SKM-1 treated with dmso at 0.1 percent for 144 hours (cell line): ENCODE measurements around the gene TSC2.
"Not testable (repeated sequence)": the region's sequence is repeated elsewhere in the genome, so short reads cannot be mapped to it uniquely, and the experiment has no call there.

Source experiments
- DNase-seq: peaks from one replicate; lab custom pipeline; 2025; ENCODE audit not compliant: unreplicated experiment; lab: John Stamatoyannopoulos, UW

Gene TSC2

GRCh38 chr16:2009791-2010510, 37.8 kb upstream of the TSC2 start, which contains the start of gene ZNF598:
Gene ZNF598, minus strand, starts transcription at chr16:2009821.
- peak; percentile 58 for DNase-seq

GRCh38 chr16:2011726-2012125, 36.1 kb upstream of the TSC2 start:
- DNase-seq: not testable (repeated sequence)

DNA sequence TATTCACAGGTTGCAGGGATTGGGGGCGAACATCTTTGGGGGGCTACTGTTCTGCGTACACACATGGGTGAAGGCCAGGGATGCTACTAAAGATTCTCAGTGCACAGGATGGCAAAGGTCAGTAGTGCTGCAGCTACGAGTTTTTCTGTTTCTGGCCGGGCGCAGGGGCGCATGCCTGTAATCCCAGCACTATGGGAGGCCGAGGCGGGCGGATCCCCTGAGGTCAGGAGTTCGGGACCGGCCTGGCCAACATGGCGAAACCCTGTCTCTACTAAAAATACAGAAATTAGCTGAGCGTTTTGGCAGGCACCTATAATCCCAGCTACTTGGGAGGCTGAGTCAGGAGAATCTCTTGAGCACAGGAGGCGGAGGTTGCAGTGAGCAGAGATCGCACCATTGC, 34.3 kb upstream of the TSC2 start:
- DNase-seq: no peak

GRCh38 chr16:2015117-2015946, 32.5 kb upstream of the TSC2 start:
- DNase-seq: peak; percentile 26

GRCh38 chr16:2015947-2016208, 31.9 kb upstream of the TSC2 start:
- no peak for DNase-seq

DNA sequence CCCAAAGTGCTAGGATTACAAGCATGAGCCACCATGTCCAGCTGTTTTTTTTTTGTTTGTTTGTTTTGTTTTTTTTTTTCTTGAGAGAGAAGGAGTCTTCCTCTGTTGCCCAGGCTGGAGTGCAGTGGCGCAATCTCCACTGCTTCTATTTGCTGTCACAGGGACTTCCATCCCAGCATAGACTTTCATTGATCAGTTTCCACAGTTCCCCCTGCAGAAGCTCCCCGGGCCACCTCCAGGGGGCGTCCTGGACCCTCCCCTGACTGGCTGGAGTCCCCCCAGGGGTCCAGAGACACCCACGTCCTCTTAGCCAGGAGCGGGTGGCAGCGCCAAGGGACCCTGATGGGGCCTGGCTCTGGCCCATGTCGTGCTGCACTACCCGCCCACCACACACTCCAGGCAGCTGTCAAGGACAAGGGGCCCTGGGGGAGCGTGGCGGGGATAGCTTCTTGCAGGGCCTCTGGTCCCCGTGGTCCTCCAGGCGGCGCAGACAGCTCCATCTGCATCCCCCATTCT, 31.3 kb upstream of the TSC2 start:
- DNase-seq: peak; percentile 2

- no peak for DNase-seq
Measured at GRCh38 chr16:2019518-2019920, 28.3 kb upstream of the TSC2 start, which contains the start of gene NPW. Gene NPW, plus strand, starts transcription at chr16:2019785.

- DNase-seq: peak; percentile 19
Measured at GRCh38 chr16:2019921-2020831, 27.6 kb upstream of the TSC2 start.

DNA sequence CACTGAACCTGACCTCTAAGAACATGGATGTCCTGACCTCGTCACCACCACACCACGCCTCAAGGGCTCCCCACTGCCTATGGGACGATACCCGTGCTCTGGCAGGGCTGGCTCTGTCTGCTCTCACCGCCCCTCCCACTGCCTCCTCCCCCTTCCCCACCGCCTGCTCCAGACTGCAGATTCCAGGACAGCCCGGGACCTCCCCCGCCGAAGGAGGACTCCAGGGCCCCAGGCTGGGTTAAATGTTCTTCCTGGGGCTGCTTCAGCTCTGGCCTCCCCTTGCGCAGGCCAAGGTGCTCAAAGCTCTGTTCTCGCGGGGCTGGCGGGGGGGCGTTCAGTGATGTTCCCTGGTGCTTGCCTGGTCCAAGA, 25.1 kb upstream of the TSC2 start:
- DNase-seq: peak; percentile 19

- peak; percentile 69 for DNase-seq
Measured at GRCh38 chr16:2023092-2024031, 24.4 kb upstream of the TSC2 start.

DNA sequence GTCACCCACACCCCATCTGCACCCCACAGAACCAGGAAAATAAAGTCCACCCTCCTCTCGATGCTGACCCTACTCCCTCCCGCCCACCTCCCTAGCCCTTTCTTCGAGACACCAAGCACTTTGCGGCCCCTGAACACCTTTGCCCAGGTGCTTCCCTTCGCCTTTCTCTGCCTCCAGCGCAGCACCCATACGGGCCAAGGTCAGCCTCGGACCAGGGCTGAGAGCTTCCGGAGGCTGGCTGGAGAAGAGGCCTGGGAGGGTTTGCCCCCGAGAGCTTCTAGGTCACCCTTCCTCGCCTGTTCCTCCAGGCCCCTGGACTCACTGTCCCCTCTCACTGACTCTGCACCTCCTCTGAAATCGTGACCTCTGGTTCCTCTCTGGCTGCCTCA, 23.8 kb upstream of the TSC2 start:
- no peak for DNase-seq

- no peak for DNase-seq
Measured at GRCh38 chr16:2025251-2025650, 22.5 kb upstream of the TSC2 start.

GRCh38 chr16:2025878-2026460, 21.8 kb upstream of the TSC2 start:
- DNase-seq: no peak

GRCh38 chr16:2026461-2027023, 21.2 kb upstream of the TSC2 start, which contains the start of gene NHERF2:
Gene NHERF2, plus strand, starts transcription at chr16:2026902. Its CDS starts 104 bp downstream, at chr16:2027006.
- DNase-seq: no peak

DNA sequence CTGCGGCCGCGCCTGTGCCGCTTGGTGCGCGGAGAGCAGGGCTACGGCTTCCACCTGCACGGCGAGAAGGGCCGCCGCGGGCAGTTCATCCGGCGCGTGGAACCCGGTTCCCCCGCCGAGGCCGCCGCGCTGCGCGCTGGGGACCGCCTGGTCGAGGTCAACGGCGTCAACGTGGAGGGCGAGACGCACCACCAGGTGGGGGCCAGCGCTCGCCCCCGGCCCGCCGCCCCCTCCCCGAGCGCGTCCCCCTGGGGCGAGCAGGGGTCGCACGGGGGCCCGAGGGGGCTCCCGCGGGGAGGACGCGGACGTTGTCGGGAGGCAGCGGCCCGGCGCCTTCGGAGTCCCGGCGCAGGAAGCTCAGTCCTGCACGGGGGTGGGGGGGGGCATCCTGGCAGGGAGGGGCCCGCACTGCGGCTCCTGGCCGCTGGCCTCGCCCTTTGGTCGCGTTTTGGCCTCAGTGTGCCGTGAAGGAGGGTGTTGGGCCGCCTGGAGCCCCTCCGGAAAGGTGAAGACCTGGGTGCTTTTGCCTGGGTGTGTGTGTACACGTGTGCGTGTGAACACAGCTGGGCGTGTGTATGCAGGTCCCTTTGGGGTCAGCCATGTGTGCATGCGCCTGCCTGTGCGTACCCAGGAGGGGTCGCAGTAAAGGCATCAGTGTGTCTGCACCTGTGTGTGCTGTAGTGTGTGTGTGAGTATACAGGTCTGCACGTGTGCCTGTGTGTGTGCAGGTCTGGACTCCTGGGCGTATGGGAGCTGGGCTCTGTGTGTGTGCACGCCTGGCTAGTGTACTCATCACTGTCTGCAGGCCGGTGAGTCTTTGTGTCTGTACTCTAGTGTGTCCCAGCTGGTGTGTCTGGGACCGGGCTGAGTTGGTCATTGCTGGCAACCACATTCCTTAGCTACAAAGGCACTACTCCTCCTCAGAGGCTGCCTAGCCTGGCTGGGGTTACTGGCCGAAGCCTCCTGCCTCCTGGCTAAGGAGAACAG, 20.5 kb upstream of the TSC2 start:
- DNase-seq: no peak

DNA sequence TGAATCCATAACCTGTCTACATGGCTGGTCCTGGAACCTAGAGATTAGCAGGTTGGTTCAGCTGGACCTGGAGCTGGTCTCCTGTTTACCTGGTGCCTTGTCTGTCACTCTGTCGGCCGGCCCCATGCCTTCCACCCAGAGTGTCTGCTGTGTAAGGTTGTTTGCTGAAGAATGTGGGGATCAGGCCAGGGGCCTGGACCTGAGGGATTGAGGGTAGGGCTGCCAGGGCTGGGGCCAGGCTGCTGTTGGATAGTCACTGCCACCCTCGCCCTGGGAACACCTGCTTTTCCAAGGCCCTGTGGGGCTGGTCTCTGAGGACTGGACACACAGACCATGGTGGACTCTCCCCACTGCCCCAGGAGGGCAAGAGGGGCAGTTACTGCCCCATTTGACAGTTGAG, 19.6 kb upstream of the TSC2 start:
- DNase-seq: no peak

- DNase-seq: no peak
Measured at GRCh38 chr16:2028620-2029220, 19.1 kb upstream of the TSC2 start.

GRCh38 chr16:2029350-2029749, 18.4 kb upstream of the TSC2 start:
- DNase-seq: no peak
